ENCODE measurements around the gene CEND1.

The CEND1 gene

GRCh38 chr11:789943-790342 lies at the start of gene CEND1:
CEND1 (minus strand) TSS chr11:790090; CDS start chr11:788576, 1,514 bp downstream.
- DNase-seq (ENCODE audit: low spot score): peak; percentile 74

GRCh38 chr11:839280-839623 lies 49.4 kb upstream of the CEND1 start:
- DNase-seq (ENCODE audit: low spot score): no peak

- DNase-seq (ENCODE audit: low spot score): no peak
These were observed 48.8 kb upstream of the CEND1 start for GRCh38 chr11:838441-839279.

- DNase-seq (ENCODE audit: low spot score): no peak
These were observed 48.1 kb upstream of the CEND1 start for GRCh38 chr11:837990-838307.

- no peak for DNase-seq (ENCODE audit: low spot score)
These were observed 47.5 kb upstream of the CEND1 start for GRCh38 chr11:837189-837989.

GRCh38 chr11:836700-837099 lies 46.8 kb upstream of the CEND1 start:
- DNase-seq (ENCODE audit: low spot score): no peak

- no peak for DNase-seq (ENCODE audit: low spot score)
These were observed 46.4 kb upstream of the CEND1 start for GRCh38 chr11:836274-836673.

GRCh38 chr11:834371-835316 lies 44.8 kb upstream of the CEND1 start:
- DNase-seq (ENCODE audit: low spot score): peak; percentile 56

- no peak for DNase-seq (ENCODE audit: low spot score)
These were observed 44.0 kb upstream of the CEND1 start for GRCh38 chr11:833849-834311.

GRCh38 chr11:833114-833791 lies 43.4 kb upstream of the CEND1 start:
- no peak for DNase-seq (ENCODE audit: low spot score)

GRCh38 chr11:832529-833113 lies 42.7 kb upstream of the CEND1 start, which contains the start of gene CD151:
CD151 (plus strand) TSS chr11:832952; CDS start chr11:836070, 3,118 bp downstream.
- no peak for DNase-seq (ENCODE audit: low spot score)

GRCh38 chr11:831961-832528 lies 42.2 kb upstream of the CEND1 start:
- no peak for DNase-seq (ENCODE audit: low spot score)

- no peak for DNase-seq (ENCODE audit: low spot score)
These were observed 41.4 kb upstream of the CEND1 start for GRCh38 chr11:831118-831864.

- DNase-seq (ENCODE audit: low spot score): no peak
These were observed 40.6 kb upstream of the CEND1 start for GRCh38 chr11:830295-831117.

GRCh38 chr11:829847-830294 lies 40.0 kb upstream of the CEND1 start:
- DNase-seq (ENCODE audit: low spot score): no peak

- no peak for DNase-seq (ENCODE audit: low spot score)
These were observed 39.4 kb upstream of the CEND1 start for GRCh38 chr11:829176-829846.

GRCh38 chr11:828506-829175 lies 38.8 kb upstream of the CEND1 start:
- DNase-seq (ENCODE audit: low spot score): no peak

GRCh38 chr11:827897-828192 lies 38.0 kb upstream of the CEND1 start, which contains the start of gene CRACR2B:
CRACR2B (plus strand) TSS chr11:827919; CDS start chr11:828608, 689 bp downstream.
- no peak for DNase-seq (ENCODE audit: low spot score)
